GM12878 (cell line): ENCODE data around the gene PAQR5. TPM values are rescaled to one million over a fixed set of nuclear protein-coding genes. Genes with fewer than 3 reads are reported as not detected.

ENCODE experiments used
- ATAC-seq: fragments of 200-7000 bp; cut with Tn5 transposase; 3 replicates; pipeline ENCODE4 v1.9.1; 2020; ENCODE audit warnings: mild to moderate bottlenecking, moderate library complexity
- BruUV-seq: library from RNA; stranded (reverse); fragments of 400-500 nt; replicated peaks from 2 replicates; lab custom pipeline; 2021; lab: Mats Ljungman, UMichigan
- CTCF ChIA-PET: fragments of 300-600 bp; sonication (Branson Sonifier 250); formaldehyde crosslinking; extraction: SDS; loops from one replicate; lab custom pipeline; 2021; ENCODE audit warnings: inconsistent platforms; lab: Yijun Ruan, JAX
- POLR2A ChIA-PET: fragments of 350-600 bp; formaldehyde crosslinking; extraction: SDS; loops from one replicate; lab custom pipeline; 2021; ENCODE audit warnings: inconsistent platforms; lab: Charles Lee
- RAD21 ChIA-PET: fragments of 300-600 bp; sonication (Branson Sonifier 250); formaldehyde crosslinking; loops from one replicate; lab custom pipeline; 2023; ENCODE audit warnings: antibody characterized with exemption; ENCODE audit not compliant: unreplicated experiment; lab: Charles Lee
- SMC1A ChIA-PET: fragments of 300-600 bp; sonication (Branson Sonifier 250); formaldehyde crosslinking; loops from one replicate; lab custom pipeline; 2023; ENCODE audit not compliant: unreplicated experiment, uncharacterized antibody; lab: Charles Lee
- DNase-seq: peaks from one replicate; pipeline ENCODE4 v3.0.0-alpha.2; 2011; ENCODE audit warnings: low read depth, low spot score
- FAIRE-seq: peaks from 3 replicates; lab custom pipeline; 2011; peaks lifted over from hg19 to GRCh38; lab: Jason Lieb, UNC
- H2AFZ ChIP-seq: 2 replicates; pipeline ENCODE4 v1.6.0; 2011; ENCODE audit warnings: low read depth, low read length, control low read depth; ENCODE audit not compliant: control insufficient read depth
- H3K27ac ChIP-seq: 2 replicates; pipeline ENCODE4 v1.5.1; 2011; ENCODE audit warnings: control low read depth; ENCODE audit not compliant: control insufficient read depth, insufficient read depth
- H3K27me3 ChIP-seq, 2 experiments: replicated peaks in 1 of 2; 2 replicates each; pipeline versions ENCODE4 v1.6.0 to v1.6.1; 2011; ENCODE audit warnings: low read length in 1 of 2; ENCODE audit not compliant: control insufficient read depth in 2 of 2, insufficient read depth in 2 of 2
- H3K36me3 ChIP-seq, 2 experiments: 2 replicates each; pipeline ENCODE4 v1.5.1; 2011; ENCODE audit warnings: low read length in 1 of 2; ENCODE audit not compliant: control insufficient read depth in 2 of 2, insufficient read depth in 2 of 2
- H3K4me1 ChIP-seq: 2 replicates; pipeline ENCODE4 v1.6.1; 2011; ENCODE audit warnings: mild to moderate bottlenecking, low read length, moderate library complexity, mixed read lengths; ENCODE audit not compliant: control insufficient read depth, insufficient read depth
- H3K4me2 ChIP-seq: 2 replicates; pipeline ENCODE4 v1.6.0; 2011; ENCODE audit warnings: control low read depth; ENCODE audit not compliant: control insufficient read depth, insufficient read depth
- H3K4me3 ChIP-seq: fragments of 200-600 bp; sonication (generic); 2 replicates; pipeline ENCODE4 v1.5.1; 2016
- H3K79me2 ChIP-seq: 2 replicates; pipeline ENCODE4 v1.6.0; 2011; ENCODE audit warnings: low read length; ENCODE audit not compliant: control insufficient read depth, insufficient read depth
- H3K9ac ChIP-seq: 2 replicates; pipeline ENCODE4 v1.8.0; 2011; ENCODE audit warnings: low read length, control low read depth, mixed read lengths; ENCODE audit not compliant: control insufficient read depth, insufficient read depth
- H3K9me3 ChIP-seq: replicated peaks from 3 replicates; pipeline ENCODE4 v1.5.1; 2011; ENCODE audit warnings: mild to moderate bottlenecking, low read length; ENCODE audit not compliant: control insufficient read depth, insufficient read depth
- H4K20me1 ChIP-seq: 2 replicates; pipeline ENCODE4 v1.6.0; 2011; ENCODE audit not compliant: control insufficient read depth, insufficient read depth
- ATF2 ChIP-seq: IDR thresholded peaks from 2 replicates; pipeline ENCODE4 v1.6.1; 2012; ENCODE audit warnings: low read length, inconsistent platforms
- ATF3 ChIP-seq: IDR thresholded peaks from 2 replicates; pipeline ENCODE4 v1.6.1; 2011; ENCODE audit warnings: low read depth, mild to moderate bottlenecking, low read length, moderate library complexity, borderline replicate concordance; ENCODE audit errors: extremely low read depth
- BCL11A ChIP-seq: IDR thresholded peaks from 2 replicates; pipeline ENCODE4 v1.6.1; 2011; ENCODE audit warnings: low read depth, low read length
- BHLHE40 ChIP-seq, 2 experiments: fragments of 450-650 bp in 1 of 2; IDR thresholded peaks; 2 replicates each; pipeline ENCODE4 v1.6.1; 2011 to 2017; ENCODE audit warnings: low read depth in 2 of 2, borderline replicate concordance in 1 of 2, improper control_type of control experiment in 1 of 2, low read length in 1 of 2, mild to moderate bottlenecking in 1 of 2
- CBX5 ChIP-seq: sonication (generic); IDR thresholded peaks from 2 replicates; pipeline ENCODE4 v1.6.1; 2016; ENCODE audit warnings: low read depth, moderate library complexity, mild to moderate bottlenecking, inconsistent platforms
- CEBPB ChIP-seq, 2 experiments: fragments of 150-350 bp in 1 of 2; IDR thresholded peaks; 2 replicates each; pipeline ENCODE4 v1.6.1; 2012 to 2014; ENCODE audit warnings: low read depth in 2 of 2, low read length in 2 of 2, borderline replicate concordance in 1 of 2, inconsistent platforms in 1 of 2
- EGR1 ChIP-seq, 2 experiments: IDR thresholded peaks; 1 replicate in 1 of 2; 2 replicates in 1 of 2; pipeline ENCODE4 v1.6.1; 2011 to 2012; ENCODE audit warnings: low read depth in 2 of 2, low read length in 2 of 2, borderline replicate concordance in 1 of 2, mild to moderate bottlenecking in 1 of 2, moderate library complexity in 1 of 2
- IRF3 ChIP-seq: fragments of 450-650 bp; IDR thresholded peaks from 2 replicates; pipeline ENCODE4 v1.6.1; 2014; ENCODE audit warnings: mild to moderate bottlenecking
- MEF2A ChIP-seq: IDR thresholded peaks from 2 replicates; pipeline ENCODE4 v1.6.1; 2011; ENCODE audit warnings: low read depth, mild to moderate bottlenecking, low read length, moderate library complexity; ENCODE audit not compliant: insufficient read depth
- NFYA ChIP-seq: IDR thresholded peaks from 2 replicates; pipeline ENCODE4 v1.6.1; 2011; ENCODE audit warnings: low read depth, mild to moderate bottlenecking, low read length, improper control_type of control experiment, borderline replicate concordance
- POLR2AphosphoS2 ChIP-seq: IDR thresholded peaks from 2 replicates; pipeline ENCODE4 v1.6.1; 2011; ENCODE audit warnings: low read depth, mild to moderate bottlenecking, low read length, improper control_type of control experiment, moderate library complexity
- SKIL ChIP-seq: fragments of 450-650 bp; IDR thresholded peaks from 2 replicates; pipeline ENCODE4 v1.6.1; 2017; ENCODE audit warnings: mild to moderate bottlenecking, low read depth, inconsistent platforms; ENCODE audit not compliant: poor library complexity, severe bottlenecking
- STAT3 ChIP-seq: IDR thresholded peaks from 2 replicates; pipeline ENCODE4 v1.6.1; 2011; ENCODE audit warnings: low read depth, low read length, improper control_type of control experiment
- WGBS: methylation state at CpG from one replicate; pipeline ENCODE4 v1.1.6; 2016; ENCODE audit warnings: low lambda C conversion rate; ENCODE audit not compliant: insufficient replicate concordance, insufficient coverage; ENCODE audit errors: missing lambda C conversion rate; 5-methylcytosine and 5-hydroxymethylcytosine counted together
- in situ Hi-C: fragments of 300-500 bp; cut with MboI; formaldehyde crosslinking; loops from 9 replicates; pipeline ENCODE4 v1.14.3; 2018; ENCODE audit warnings: mixed read lengths
- intact Hi-C: fragments of 100-400 bp; cut with micrococcal nuclease; formaldehyde crosslinking; loops from one replicate; pipeline ENCODE4 v1.14.2; 2022; ENCODE audit not compliant: unreplicated experiment
- polyA plus RNA-seq, 11 experiments: library from polyadenylated mRNA; depleted of rRNA in 4 of 11; unstranded in 6 of 11; stranded (reverse) in 5 of 11; fragments of >200 nt; fragmentation: Nextera tagmentation in 4 of 11; fragmentation: Illumina TruSeq in 1 of 11; extraction: Ambion mirVana in 4 of 11; extraction: Trizol in 1 of 11; gene quantifications; 1 replicate in 1 of 11; 2 replicates in 10 of 11; pipeline versions ENCODE4 v1.2.1 to v1.2.3, GENCODE V29; 2011 to 2016; ENCODE audit warnings: inconsistent platforms in 2 of 11, missing spikeins in 2 of 11, low read depth in 1 of 11
- total RNA-seq, 4 experiments: library from RNA; depleted of rRNA in 3 of 4; stranded (reverse); fragments of >200 nt in 3 of 4; fragmentation: Illumina TruSeq in 1 of 4; extraction: Trizol in 1 of 4; gene quantifications; 2 replicates each; pipeline versions ENCODE4 v1.2.1 to v1.2.3, GENCODE V29; 2013 to 2021

Gene PAQR5
- total and polyA plus RNA-seq, 10 of the 15 experiments (the other 5 are each of a cell fraction or from before 2014, with no cell fraction given): 0.02 to 0.03 TPM; not detected in 8

GRCh38 chr15:69279636-69280035 is 19.1 kb upstream of the PAQR5 start:
- Histone ChIP-seq H3K79me2 (no peaks in the 10 kb centered on the region), H3K27ac (no peak overlapping the region), H3K4me3 (no peak overlapping the region), H4K20me1 (no peaks in the 10 kb centered on the region), H3K27me3 (no peaks in the 10 kb centered on the region; a peak in 1 of 4 replicates), H3K36me3 (no peaks in the 10 kb centered on the region), H3K9me3 (no peaks in the 10 kb centered on the region), H3K9ac (no peak overlapping the region)
- ChIA-PET POLR2A (no interaction called here), SMC1A (no interaction called here), RAD21 (no interaction called here), CTCF (interaction anchor here (0.6 kb wide), 1 partner anchor 25 kb away, joined by 3 read pairs; no protein-coding TSS in a partner anchor)
- in situ Hi-C loops: no loop called here
- FAIRE-seq (no peak), ATAC-seq (no peak)
- 44% methylated on average over 7 of the region's 7 CpGs for WGBS
- intact Hi-C loops: no loop called here
- TF ChIP-seq ATF2 (no peak), SKIL (no peak), CEBPB (IDR thresholded peaks at IDR 0.05; ENCODE audit: borderline replicate concordance in 1 of 2, low read depth in 2 of 2, low read length in 2 of 2) (no peak), IRF3 (no peak), NFYA (no peak), BCL11A (no peak), POLR2AphosphoS2 (no peak), BHLHE40 (IDR thresholded peaks at IDR 0.05; ENCODE audit: borderline replicate concordance in 1 of 2, low read depth in 2 of 2, low read length in 1 of 2) (no peak), EGR1 (IDR thresholded peaks at IDR 0.05; ENCODE audit: borderline replicate concordance in 1 of 2, low read depth in 2 of 2, low read length in 2 of 2) (no peak), MEF2A (no peak), CBX5 (no peak), STAT3 (no peak), ATF3 (no peak)
- TF ChIP-seq, all 136 proteins: peak for 0
- no peak for DNase-seq
- Histone ChIP-seq H3K4me1 (no peaks in the 10 kb centered on the region), H3K4me2 (no peak overlapping the region), H2AFZ (no peak overlapping the region)
- BruUV-seq: no TSS peak
